GM04504 (cell line): ENCODE results near the gene GAS7.

Experiments used
- DNase-seq: peaks from one replicate; pipeline ENCODE4 v3.0.0-alpha.2; 2012; ENCODE audit warnings: low read depth

GAS7 gene

DNA sequence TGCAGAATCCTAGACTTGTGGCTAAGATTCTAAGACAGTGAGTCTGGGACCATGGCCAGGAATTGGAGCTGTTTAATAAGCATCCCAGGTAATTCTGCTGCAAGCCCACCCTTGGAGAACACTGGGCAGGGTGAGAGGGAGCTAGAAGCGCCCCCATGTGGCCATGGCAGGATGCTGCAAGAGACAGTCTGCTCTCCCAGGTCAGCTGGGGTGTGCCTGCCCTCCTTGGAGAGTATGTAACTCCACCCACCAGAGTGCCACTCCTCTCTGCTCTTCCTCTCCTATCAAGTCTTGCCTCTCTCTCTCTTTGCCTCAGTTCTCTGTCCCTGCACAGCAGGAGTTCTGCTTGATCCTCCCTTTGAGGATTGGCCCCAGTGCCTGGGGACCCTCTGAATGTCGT is 308.3 kb downstream of the GAS7 start:
- DNase-seq = no peak

DNA sequence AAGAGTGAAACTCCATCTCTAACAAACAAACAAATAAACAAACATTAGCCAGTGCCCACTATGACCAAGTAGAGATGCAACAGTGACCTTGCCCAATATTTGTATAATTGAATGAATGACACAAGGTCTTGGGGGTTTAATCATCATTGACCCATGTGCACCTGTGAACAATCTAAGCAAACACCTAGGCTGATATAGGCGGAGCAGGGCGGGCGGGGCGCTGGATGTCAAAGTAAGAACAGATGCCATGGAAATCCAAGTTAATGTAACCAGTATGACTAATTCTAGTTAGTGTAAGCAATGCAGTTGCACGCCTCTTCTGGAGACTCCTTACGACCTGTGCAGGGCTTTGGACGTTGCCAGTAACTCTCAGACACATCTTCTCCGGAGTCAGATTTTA is 310.9 kb downstream of the GAS7 start:
- no peak for DNase-seq

- DNase-seq = no peak
Observed at GRCh38 chr17:9886141-9886930, 312.1 kb downstream of the GAS7 start.

DNA sequence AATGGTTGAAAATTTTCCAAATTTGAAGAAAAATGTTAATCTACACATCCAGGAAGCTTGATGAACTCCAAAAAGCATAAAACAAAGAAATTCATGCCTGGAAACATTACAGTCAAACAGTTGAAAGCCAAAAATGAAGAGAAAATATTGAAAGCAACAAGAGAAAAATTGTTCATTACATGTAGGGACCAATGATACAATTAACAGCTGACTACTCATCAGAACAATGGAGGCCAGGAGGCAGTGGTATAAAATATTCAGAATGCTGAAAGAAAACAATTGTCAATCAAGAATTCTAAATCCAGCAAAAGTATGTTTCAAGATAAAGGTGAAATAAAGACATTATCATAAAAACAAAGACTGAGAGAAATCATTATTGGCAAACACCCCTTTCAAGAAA is 315.0 kb downstream of the GAS7 start:
- DNase-seq = no peak

DNA sequence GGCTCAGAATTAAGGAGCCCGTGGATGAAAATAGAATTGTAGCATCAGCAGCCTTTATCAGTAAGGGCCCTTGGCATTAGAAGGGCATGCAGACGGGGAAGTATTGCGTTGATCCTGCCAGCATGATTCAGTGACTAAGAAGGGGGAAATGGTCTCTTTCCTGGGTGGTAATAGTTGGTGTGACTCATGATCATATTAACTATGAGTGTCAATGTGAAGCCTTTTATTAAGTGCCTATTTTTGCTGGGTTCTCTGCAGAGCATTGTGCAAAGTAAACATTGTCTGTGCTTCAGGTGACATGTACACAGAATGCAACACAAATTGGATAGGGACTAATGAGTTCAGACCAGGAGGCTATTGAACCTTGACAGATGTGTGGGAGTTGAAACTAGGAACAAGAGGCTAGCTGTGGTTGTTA is 317.8 kb downstream of the GAS7 start:
- no peak for DNase-seq

GRCh38 chr17:9878786-9879525 is 319.4 kb downstream of the GAS7 start:
- no peak for DNase-seq

DNA sequence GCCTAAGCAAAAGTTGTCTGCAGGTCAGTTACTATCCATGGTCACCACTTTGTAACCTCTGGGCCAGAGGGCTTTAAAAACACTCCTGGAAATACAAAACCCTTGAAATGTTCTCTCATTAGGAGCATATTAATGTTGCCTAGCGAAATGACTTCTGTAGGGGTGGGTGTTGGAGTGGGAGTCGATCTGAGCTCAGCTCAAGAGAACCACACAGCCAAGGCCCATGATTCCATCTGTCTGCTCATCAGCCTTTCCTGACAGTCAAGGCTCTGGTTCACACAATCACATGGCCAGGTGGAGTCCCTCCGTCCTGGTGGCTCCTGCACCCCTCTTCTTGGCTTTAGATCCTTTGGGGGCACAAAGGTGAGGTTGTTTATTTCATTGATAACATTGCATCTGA is 320.1 kb downstream of the GAS7 start:
- no peak for DNase-seq

DNA sequence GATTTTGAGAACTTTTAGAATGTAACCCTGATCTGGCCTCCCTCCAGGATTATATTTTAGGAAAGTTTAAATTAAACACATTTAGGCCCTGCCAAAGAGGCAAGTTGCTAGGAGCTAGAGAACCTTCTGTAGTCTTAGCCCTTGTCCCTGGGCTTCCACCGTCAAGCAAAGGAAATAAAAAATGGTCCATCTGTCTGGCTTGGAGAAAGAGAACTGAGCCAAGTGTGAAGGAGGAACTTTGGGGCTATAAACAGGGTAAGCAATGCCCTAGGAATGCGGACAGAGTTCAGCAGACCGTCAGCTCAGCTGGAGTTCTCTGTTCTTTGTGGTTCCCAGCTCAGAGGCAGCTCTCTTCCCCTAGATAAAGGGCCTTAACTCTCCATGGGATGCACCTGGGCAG is 323.0 kb downstream of the GAS7 start:
- peak; percentile 60 for DNase-seq

DNA sequence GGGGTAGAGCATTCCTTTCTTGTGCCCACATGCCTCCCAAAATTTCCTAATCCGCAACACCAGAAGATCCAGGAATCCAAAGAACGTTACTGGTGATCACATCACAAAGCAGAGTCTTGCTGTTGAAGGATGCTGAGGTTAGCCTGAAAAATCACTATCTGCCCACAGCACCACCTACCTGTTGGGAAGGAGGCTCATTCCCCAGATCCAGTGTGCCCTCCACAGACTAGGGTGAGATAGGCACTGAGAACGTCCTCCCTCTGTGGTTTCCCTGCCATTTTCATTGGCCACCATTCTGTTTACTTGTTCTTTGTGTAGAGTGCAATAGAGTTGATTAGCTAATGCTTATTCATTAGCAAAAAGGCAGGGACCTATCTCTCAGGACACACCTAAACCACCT is 323.7 kb downstream of the GAS7 start:
- no peak for DNase-seq

GRCh38 chr17:9872852-9873251 is 325.6 kb downstream of the GAS7 start:
- DNase-seq = no peak

DNA sequence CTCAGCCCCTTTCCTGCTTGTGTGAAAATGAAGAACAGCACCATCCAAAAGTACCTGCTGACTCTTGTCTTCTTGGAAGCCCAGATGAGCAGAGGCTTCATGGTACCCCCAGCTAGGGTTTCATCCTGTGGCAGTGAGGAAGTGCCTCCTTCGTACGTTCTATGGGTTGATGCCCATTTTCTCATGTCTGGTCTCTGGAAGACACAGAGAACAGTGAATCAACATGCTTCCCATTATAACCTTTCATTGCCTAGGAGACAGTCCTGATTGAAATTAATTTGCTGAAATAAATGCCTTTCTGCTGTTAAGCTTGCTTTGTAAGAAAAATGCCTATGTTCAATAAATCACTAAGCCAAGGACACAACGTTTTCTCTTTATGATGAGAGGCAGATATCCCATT is 329.9 kb downstream of the GAS7 start:
- no peak for DNase-seq

DNA sequence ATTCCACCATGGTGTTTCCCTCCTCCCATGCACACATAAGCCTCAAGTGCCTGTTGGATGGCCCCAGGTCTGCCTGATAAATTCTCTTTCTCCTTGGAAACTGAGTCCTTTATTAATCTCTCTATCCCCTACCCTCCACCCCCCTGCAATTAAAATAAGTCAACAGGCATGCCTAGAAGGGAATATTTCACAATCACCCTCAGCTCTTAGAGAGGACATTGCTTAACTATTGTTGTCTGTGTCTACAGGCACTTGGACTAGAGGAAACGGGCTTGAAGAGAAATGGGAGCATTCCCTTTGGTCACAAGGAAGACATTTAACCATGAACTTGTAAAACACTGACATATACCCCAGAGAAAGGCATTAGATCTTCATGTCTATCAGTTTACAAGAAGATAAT is 332.8 kb downstream of the GAS7 start:
- DNase-seq = no peak

GRCh38 chr17:9862949-9863348 is 335.5 kb downstream of the GAS7 start:
- DNase-seq = no peak

GRCh38 chr17:9862220-9862619 is 336.2 kb downstream of the GAS7 start:
- no peak for DNase-seq

- no peak for DNase-seq
Observed at GRCh38 chr17:9860851-9861250, 337.6 kb downstream of the GAS7 start.
